Pancreas (tissue), 10 donors: ENCODE results near the gene BCO1. TPM values are rescaled to one million over a fixed set of nuclear protein-coding genes. Genes with fewer than 3 reads are reported as not detected.
"Not testable (repeated sequence)": the region's sequence is repeated elsewhere in the genome, so short reads cannot be mapped to it uniquely, and the experiment has no call there.

Source experiments
- ATAC-seq, 4 donors: fragments of 200-7000 bp; cut with Tn5 transposase; one replicate each; pipeline versions ENCODE4 v1.8.0 to v1.9.1; 2020; ENCODE audit warnings: mild to moderate bottlenecking in 4 of 4, moderate library complexity in 4 of 4
- DNase-seq, 6 donors: peaks; one replicate each; pipeline ENCODE4 v3.0.0-alpha.2; 2020
- FAIRE-seq: peaks from 2 replicates; lab custom pipeline; 2012; peaks lifted over from hg19 to GRCh38; lab: Jason Lieb, UNC
- H3K27ac ChIP-seq, 4 donors: fragments of 200-600 bp; sonication (generic); 1 replicate in 3 of 4; 2 replicates in 1 of 4; pipeline versions ENCODE4 v1.5.0 to v1.8.0; 2020
- H3K27me3 ChIP-seq, 4 donors: fragments of 200-600 bp; one replicate each; pipeline ENCODE4 v1.8.0; 2021
- H3K36me3 ChIP-seq, 3 donors: fragments of 200-600 bp; sonication (generic) in 1 of 3; one replicate each; pipeline versions ENCODE4 v1.5.0 to v1.8.0; 2020 to 2021
- H3K4me1 ChIP-seq, 3 donors: fragments of 200-600 bp; one replicate each; pipeline ENCODE4 v1.8.0; 2021
- H3K4me3 ChIP-seq, 4 donors: fragments of 200-600 bp; sonication (generic) in 2 of 4; one replicate each; pipeline versions ENCODE4 v1.5.0 to v1.8.0; 2020 to 2021
- H3K9me3 ChIP-seq, 4 donors: fragments of 200-600 bp; one replicate each; pipeline ENCODE4 v1.8.0; 2021
- WGBS, 2 donors: extraction: QIAGEN DNeasy Blood & Tissue Kit; methylation state at CpG; one replicate each; pipeline ENCODE4 v1.1.7; 2013; 5-methylcytosine and 5-hydroxymethylcytosine counted together
- intact Hi-C, 3 donors: fragments of 100-400 bp; cut with DNase I; formaldehyde crosslinking; loops; one replicate each; pipeline versions ENCODE4 v1.11.1 to v1.14.2; 2022
- polyA plus RNA-seq, 2 donors: library from polyadenylated mRNA; stranded (reverse); fragments of 200-250 nt; gene quantifications; one replicate each; pipeline ENCODE4 v1.2.3, GENCODE V29; 2013
- total RNA-seq, 6 donors: library from RNA; stranded (reverse); fragmentation: NEBNext Ultra II Directional in 4 of 6; extraction: Animal tissue kit (Norgen Biotek cat#: 25700) in 4 of 6; gene quantifications; one replicate each; pipeline versions ENCODE4 v1.2.1 to v1.2.4, GENCODE V29; 2021 to 2023
- TF ChIP-seq, protein P1 (sequence below), 4 donors: fragments of 200-600 bp; sonication (generic) in 3 of 4; IDR thresholded peaks; one replicate each; pipeline versions ENCODE4 v1.5.0 to v1.8.0; 2021; ENCODE audit warnings: antibody characterized with exemption in 4 of 4
- donor health status: healthy with polysubstance abuse.
- donor health status: DM: no; HTN: no; CAD: no; lungs with moderate emphysema.
- donor health status: DM: no; HTN: no; CAD: no.
- donor health status: control.
- donor health status: control.
- donor health status: Bipolar disorder and iron deficiency.
- donor health status: DM: yes; HTN: yes; CAD: no.
- donor health status: DM: no; HTN: no; CAD: no.
- donor health status: DM: no; HTN: no; CAD: no.
- donor health status: DM: yes; HTN: yes; CAD: no.

Gene BCO1
- total and polyA plus RNA-seq, 8 donors: 0.16 to 0.87 (median 0.31) TPM; not detected in 3

DNA sequence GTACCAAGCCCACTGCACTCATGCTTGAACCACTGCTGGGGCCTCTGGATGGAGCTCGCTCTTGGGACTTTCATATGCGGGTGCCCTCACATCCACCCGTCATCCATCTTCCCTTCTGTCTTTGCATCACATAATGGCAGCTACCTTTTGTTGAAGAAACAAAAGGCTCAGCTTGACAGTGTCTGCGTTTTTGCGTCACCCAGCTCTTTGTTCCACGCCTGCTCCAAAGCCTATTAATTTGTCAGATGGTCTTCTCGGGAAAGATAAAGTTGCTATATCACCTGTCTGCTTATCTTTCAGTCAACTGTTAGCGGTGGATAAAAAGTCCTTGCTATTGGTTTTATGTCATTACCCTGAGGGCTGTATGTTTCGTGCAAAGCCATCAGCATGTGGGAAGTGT, 18.1 kb upstream of the BCO1 start:
- Histone ChIP-seq H3K27ac (no peak overlapping the region), H3K4me3 (no peak overlapping the region), H3K4me1 (no peaks in the 10 kb centered on the region), H3K9me3 (no peaks in the 10 kb centered on the region), H3K36me3 (no peaks in the 10 kb centered on the region), H3K27me3 (no peaks in the 10 kb centered on the region)
- no peak for DNase-seq
- FAIRE-seq: no peak
- no peak for ATAC-seq
- TF ChIP-seq, protein P1, sequence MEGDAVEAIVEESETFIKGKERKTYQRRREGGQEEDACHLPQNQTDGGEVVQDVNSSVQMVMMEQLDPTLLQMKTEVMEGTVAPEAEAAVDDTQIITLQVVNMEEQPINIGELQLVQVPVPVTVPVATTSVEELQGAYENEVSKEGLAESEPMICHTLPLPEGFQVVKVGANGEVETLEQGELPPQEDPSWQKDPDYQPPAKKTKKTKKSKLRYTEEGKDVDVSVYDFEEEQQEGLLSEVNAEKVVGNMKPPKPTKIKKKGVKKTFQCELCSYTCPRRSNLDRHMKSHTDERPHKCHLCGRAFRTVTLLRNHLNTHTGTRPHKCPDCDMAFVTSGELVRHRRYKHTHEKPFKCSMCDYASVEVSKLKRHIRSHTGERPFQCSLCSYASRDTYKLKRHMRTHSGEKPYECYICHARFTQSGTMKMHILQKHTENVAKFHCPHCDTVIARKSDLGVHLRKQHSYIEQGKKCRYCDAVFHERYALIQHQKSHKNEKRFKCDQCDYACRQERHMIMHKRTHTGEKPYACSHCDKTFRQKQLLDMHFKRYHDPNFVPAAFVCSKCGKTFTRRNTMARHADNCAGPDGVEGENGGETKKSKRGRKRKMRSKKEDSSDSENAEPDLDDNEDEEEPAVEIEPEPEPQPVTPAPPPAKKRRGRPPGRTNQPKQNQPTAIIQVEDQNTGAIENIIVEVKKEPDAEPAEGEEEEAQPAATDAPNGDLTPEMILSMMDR (IDR thresholded peaks at IDR 0.05): no peak
- WGBS, 2 donors: 30 to 31% methylated on average over 9 of the region's 9 CpGs
- intact Hi-C loops: no loop called here

DNA sequence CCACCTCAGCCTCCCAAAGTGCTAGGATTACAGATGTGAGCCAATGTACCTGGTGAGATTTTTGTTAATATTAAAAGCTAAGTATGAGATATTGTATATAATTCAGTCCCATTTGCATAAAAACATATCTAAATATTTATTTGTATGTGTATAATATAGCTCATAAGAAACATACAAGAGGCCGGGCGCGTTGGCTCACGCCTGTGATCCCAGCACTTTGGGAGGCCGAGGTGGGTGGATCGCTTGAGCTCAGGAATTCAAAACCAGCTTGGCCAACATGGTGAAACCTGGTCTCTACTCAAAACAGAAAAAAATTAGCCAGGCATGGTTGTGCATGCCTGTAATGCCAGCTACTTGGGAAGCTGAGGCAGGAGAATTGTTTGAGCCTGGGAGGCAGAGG, 16.8 kb upstream of the BCO1 start:
- Histone ChIP-seq H3K36me3 (no peaks in the 10 kb centered on the region), H3K27ac (no peak overlapping the region), H3K9me3 (no peaks in the 10 kb centered on the region), H3K27me3 (no peaks in the 10 kb centered on the region), H3K4me1 (no peaks in the 10 kb centered on the region), H3K4me3 (no peak overlapping the region)
- FAIRE-seq: no peak
- no peak for DNase-seq
- intact Hi-C loops: no loop called here
- WGBS, 2 donors: 65 to 73% methylated on average over 6 of the region's 6 CpGs
- ATAC-seq: no peak
- TF ChIP-seq, protein P1 (IDR thresholded peaks at IDR 0.05): no peak

GRCh38 chr16:81224824-81225223, 13.7 kb upstream of the BCO1 start:
- H3K27me3 ChIP-seq: no peaks in the 10 kb centered on the region
- WGBS, 2 donors: 50 to 60% methylated on average over 1 of the region's 1 CpG
- ATAC-seq (no peak), FAIRE-seq (no peak), DNase-seq (no peak)
- no peaks in the 10 kb centered on the region for H3K36me3 ChIP-seq
- no peak overlapping the region for H3K4me3 ChIP-seq
- H3K4me1 ChIP-seq: no peaks in the 10 kb centered on the region
- intact Hi-C loops: no loop called here
- TF ChIP-seq, protein P1 (IDR thresholded peaks at IDR 0.05): no peak
- H3K9me3 ChIP-seq: no peaks in the 10 kb centered on the region
- H3K27ac ChIP-seq: no peak overlapping the region

GRCh38 chr16:81225697-81226096, 12.8 kb upstream of the BCO1 start:
- intact Hi-C loops, H3K27ac ChIP-seq, H3K9me3 ChIP-seq, FAIRE-seq, H3K27me3 ChIP-seq, H3K4me1 ChIP-seq, H3K36me3 ChIP-seq, H3K4me3 ChIP-seq, ATAC-seq, DNase-seq: not testable (repeated sequence)
- 74 to 76% methylated on average over 5 of the region's 5 CpGs for WGBS, 2 donors

GRCh38 chr16:81227785-81228184, 10.7 kb upstream of the BCO1 start:
- H3K27ac ChIP-seq: no peak overlapping the region
- FAIRE-seq (no peak), ATAC-seq (no peak), DNase-seq (no peak)
- no peaks in the 10 kb centered on the region for H3K36me3 ChIP-seq
- TF ChIP-seq, protein P1 (IDR thresholded peaks at IDR 0.05): no peak
- H3K4me1 ChIP-seq: no peaks in the 10 kb centered on the region
- intact Hi-C loops: no loop called here
- H3K4me3 ChIP-seq: no peak overlapping the region
- no peaks in the 10 kb centered on the region for H3K9me3 ChIP-seq
- H3K27me3 ChIP-seq: no peaks in the 10 kb centered on the region
- WGBS, 2 donors: 54 to 60% methylated on average over 2 of the region's 2 CpGs
